NCI-H526 treated with DMSO at 0.1 percent for 48 hours (cell line): ENCODE data around the gene NCAPH2.

Experiments used
- DNase-seq: peaks from one replicate; lab custom pipeline; 2025; lab: John Stamatoyannopoulos, UW

NCAPH2 gene

DNA sequence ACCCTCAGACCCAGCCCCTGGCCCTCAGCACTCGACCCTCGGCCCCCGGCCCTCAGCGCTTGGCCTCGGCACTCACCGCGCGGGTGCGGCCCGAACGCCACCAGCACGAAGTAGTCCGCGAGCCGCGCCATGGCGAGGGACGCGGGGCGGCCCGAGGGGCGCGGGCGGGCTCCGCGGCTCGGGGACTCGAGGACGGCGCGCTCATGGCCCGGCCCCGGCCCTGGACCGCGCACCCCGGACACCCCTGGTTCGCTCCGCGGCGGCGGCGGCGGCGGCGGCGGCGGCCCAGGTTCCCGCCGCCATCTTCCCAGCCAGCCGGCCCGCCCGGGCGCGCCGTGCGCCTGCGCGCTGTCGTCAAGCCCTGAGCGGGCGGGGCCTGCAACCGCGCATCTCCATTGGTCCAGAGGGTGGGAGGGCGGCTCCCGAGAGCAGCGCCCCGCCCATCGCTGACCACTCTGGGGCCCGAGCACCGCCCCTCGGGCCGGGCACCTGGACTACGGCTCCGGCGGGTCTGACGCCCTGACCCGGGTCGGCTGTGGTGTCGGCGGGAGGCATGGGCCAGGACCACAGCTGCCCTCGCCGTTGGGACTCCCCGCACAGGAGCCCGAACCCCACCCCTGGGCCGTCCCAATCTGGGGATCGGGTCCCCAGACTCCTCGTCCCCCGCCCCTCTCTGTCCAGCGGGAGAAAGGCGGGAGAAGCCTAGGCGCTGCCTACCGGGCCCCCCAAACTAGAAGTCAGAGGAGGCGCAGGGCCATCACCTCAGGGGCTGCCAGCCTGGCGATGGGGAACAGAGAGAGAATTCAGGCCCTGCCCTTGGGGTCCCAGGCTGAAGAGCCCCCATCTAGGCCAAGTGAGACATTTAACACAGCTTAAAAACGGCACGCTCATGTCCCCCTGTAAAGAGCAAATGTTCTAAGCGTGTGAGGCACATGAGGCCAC is 33.0 kb upstream of the NCAPH2 start, which contains the start of gene SBF1:
SBF1 (minus strand) TSS at position 326 of the 942 bp plus-strand sequence; CDS start at position 131, 195 bp downstream.
- peak; percentile 53 for DNase-seq

GRCh38 chr22:50475652-50476002 is 32.4 kb upstream of the NCAPH2 start:
- DNase-seq, result no peak

GRCh38 chr22:50476868-50477267 is 31.2 kb upstream of the NCAPH2 start:
- no peak for DNase-seq

DNA sequence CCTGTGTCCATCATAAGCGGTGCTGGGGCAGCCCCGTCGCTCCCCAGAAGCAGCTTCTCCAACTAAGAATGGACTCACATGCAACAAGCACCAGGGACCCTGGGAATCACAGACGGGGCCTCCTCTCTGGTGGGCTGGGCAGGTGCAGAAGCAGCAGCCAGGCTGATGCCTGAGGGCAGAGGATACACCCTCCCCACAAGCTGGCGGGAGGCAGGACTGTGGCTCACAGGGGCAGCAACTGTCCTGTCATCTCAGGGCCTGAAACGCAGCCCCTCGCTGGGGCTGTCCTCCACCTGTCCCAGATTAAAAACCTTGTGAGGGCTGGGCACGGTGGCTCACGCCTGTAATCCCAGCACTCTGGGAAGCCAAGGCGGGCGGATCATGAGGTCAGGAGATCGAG is 30.1 kb upstream of the NCAPH2 start:
- no peak for DNase-seq

- no peak for DNase-seq
Measured at GRCh38 chr22:50479721-50480120, 28.3 kb upstream of the NCAPH2 start.

DNA sequence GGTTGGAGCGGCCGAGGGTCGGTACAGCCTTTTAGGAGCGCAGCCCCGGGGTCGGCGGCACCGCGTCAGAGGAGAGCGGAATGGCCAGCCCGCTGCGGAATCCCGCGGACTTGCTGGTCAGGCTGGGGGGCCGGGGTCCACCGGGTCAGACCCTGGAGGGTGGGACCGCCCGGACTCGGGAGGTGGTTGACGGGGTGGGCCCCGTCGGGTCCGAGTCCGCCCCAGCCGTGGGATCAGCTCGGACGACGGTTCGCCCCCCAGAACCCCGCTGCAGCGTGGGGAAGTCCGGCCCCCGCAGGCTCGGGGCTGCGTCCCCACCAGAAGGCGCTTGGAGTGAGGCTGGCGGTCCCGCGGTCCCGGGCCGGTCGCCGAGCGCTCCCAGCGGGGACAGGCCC is 27.0 kb upstream of the NCAPH2 start:
- DNase-seq, result no peak

DNA sequence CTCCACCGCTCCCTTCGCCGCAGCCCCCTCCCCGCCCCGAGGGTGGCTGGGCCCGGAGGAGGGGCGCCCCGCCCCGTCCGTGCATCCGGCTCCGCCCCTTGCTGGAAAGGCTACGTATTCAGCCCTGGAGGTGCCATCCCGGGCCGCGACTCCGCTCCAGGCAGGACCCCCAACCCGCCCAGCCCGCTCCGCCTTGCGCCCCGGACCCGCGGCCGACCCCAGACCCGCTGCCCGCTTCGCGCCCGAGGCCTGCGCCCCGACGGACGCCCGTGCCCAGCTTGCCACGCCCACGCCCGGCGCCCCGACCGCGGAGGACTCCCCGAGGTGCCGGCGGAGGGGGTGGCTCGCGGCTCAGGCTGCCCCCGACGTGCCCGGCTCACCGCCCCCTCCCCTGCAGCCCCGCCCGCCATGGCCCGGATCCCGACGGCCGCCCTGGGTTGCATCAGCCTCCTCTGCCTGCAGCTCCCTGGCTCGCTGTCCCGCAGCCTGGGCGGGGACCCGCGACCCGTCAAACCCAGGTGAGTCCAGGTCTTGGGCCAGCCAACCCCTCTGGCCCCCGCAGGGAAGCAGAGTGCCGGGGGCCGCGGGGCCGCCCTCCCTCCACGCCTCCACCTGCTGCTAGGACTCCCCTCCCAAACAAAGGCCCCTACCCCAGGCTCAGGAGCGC is 26.5 kb upstream of the NCAPH2 start, which contains the start of gene ADM2:
ADM2 (plus strand) TSS at position 104 of the 667 bp plus-strand sequence; CDS start at position 409, 305 bp downstream.
- no peak for DNase-seq

DNA sequence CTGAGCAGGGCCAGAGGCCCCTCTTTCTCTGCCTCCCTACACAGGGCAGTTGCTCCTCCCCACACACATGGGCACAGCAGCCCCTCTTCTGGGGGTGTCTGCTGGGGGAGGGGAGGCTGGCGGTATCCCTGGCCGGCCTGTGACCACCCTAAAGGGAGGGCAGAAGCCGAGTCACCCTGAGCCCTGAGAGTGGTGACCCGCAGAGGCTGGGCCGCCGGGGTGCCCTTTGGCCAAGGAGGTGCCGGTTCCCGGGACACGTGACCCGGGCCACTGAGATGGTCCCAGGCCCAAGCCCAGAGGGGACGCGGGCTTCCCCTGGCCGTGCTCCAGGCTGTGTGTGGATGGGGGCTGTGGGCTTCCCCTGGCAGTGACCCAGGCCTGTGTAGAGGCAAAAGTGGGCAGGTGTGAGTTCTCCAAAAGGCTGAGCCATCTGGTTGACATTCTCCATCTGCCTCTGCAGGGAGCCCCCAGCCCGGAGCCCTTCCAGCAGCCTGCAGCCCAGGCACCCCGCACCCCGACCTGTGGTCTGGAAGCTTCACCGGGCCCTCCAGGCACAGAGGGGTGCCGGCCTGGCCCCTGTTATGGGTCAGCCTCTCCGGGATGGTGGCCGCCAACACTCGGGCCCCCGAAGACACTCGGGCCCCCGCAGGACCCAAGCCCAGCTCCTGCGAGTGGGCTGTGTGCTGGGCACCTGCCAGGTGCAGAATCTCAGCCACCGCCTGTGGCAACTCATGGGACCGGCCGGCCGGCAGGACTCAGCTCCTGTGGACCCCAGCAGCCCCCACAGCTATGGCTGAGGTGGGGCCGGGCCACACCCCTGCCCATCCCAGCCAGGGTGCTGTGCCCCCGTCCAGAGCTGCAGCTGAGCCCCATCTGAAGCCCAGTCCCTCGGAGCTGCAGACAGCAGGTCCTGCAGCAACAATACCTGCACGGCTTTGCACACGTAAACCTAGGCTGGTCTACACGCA is 25.6 kb upstream of the NCAPH2 start:
- no peak for DNase-seq

DNA sequence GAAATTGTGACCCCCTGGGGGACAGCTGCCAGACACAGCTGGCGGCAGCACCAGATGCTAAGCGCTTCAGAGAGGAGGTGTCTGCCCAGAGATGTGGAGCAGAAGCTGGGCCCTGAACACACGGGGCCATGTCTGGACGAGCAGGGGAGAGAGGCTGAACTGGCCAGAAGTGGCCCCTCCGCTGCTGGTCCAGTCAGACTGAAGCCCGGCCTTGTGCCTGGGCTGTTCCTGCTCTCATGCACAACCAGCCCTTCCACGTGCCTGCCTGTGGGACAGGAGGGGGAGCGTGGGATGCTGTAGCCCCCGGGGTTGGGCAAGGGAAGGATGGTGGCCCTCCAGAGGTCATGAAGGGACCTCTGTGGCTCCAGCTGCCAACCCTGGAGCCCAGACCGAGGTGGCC is 24.9 kb upstream of the NCAPH2 start:
- DNase-seq, result no peak

DNA sequence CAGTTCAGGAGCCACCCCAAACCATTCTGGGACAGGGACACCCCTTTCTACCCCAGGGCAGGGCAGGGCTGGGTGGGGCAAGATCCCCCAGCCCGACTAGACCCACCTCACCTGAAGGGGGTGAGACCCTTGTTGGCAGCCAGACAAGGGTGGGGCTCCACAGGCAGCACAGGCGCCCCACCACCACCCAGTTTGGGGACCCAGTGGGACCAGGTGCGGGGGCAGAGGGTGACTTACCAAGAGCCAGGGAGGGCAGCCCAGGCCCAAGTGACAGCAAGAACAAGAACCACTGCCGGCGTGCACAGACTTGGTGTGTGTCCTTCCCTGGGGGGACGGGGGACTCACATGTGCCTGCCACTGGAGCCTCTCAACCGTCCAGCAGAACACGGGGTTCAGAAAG is 24.5 kb upstream of the NCAPH2 start:
- DNase-seq, result no peak

- DNase-seq, result no peak
Measured at GRCh38 chr22:50483977-50484853, 23.8 kb upstream of the NCAPH2 start.

- no peak for DNase-seq
Measured at GRCh38 chr22:50485221-50486131, 22.5 kb upstream of the NCAPH2 start.

DNA sequence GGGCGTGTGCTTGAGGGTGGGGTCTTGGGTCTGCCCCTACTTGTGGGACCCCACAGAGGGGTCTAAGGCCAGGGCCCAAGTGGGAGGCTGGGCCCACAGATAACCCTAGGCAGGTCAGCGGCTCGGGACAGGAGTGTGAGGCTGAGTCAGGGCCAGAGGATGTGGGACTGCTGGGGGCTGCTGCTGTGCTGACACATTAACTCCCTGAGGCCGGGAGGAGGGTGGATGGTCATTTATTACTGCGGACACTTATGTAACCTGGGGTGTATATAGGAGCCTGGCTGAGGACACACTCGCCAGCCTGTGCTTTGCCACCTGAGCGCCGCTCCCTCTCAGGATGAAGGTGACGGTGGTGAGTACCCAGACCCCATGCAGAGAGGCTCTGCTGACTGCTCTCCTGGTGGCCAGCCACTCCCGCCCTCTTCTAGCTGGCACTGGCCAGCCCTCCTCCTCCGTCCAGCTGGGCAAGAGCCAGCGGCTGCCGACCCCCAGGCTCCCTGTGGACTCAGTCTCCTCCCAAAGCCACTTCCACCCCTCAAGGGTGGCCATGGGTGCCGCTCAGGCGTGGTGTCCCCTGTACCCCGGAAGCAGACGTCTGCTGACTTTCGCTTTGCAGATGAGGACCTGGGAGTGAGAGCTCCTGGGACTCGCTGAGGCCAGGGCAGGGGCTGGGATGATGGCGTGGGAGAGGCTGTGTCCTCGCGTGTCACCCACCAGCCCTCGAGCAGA is 21.3 kb upstream of the NCAPH2 start, which contains the start of gene MIOX:
MIOX (plus strand) TSS at position 299 of the 729 bp plus-strand sequence; CDS start at position 338, 39 bp downstream.
- DNase-seq, result no peak

DNA sequence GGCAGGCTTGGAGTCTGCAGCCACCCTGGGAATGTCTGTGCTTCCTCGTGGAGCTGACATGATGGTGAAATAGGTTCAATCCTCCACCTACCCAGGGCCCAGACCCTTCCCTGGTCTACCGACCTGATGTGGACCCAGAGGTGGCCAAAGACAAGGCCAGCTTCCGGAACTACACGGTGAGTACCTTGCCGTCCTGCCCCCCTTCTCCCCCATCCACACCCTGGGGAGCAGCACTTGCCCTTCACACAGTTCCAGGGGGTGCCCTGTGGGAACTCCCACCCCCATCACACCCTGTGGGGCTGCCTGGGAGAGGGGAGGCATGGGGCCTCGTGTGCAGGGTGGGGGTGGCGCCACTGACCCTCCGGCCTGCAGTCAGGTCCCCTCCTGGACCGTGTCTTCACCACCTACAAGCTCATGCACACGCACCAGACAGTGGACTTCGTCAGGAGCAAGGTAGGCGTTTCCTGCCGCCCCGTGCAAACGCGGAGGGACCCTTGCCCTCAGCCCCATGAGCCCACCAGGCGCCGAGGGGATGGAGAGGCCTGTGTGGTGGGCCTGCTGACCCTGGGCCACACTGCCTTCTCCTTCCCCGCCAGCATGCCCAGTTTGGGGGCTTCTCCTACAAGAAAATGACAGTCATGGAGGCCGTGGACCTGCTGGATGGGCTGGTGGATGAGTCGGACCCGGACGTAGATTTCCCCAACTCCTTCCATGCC is 20.6 kb upstream of the NCAPH2 start:
- DNase-seq, result no peak

DNA sequence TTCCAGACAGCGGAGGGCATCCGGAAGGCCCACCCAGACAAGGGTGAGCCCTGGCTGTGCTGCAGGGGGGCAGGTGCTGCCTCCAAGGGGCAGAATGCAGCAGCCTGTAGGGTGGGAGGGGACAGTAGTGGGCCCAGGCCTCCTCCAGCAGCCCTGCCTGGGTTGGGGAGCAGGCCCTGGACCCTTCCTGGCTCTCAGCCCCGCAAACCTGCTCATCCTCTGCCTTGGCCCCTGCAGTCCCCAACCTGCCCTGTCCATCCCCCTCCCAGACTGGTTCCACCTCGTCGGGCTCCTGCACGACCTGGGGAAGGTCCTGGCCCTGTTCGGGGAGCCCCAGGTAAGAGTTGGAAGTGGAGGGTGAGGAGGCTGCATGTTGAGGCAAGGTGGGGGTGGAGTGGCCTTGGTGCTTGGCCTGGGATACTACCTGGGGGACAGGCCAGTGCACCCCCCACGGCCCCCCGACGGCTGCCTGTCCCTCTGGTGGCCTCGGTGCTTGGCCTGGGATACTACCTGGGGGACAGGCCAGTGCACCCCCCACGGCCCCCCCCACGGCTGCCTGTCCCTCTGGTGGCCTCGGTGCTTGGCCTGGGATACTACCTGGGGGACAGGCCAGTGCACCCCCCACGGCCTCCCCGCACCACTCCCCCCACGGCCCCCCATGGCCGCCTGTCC is 19.9 kb upstream of the NCAPH2 start:
- no peak for DNase-seq

DNA sequence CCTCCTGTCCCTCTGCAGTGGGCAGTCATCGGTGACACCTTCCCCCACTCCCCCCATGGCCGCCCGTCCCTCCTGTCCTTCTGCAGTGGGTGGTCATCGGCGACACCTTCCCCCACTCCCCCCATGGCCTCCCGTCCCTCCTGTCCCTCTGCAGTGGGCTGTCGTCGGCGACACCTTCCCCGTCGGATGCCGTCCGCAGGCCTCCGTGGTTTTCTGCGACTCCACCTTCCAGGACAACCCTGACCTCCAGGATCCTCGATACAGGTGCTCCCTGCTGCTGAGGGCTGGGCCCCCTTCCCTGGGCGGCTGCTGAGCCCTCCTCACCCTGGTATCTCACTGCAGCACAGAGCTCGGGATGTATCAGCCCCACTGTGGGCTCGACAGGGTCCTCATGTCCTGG is 19.1 kb upstream of the NCAPH2 start:
- DNase-seq, result no peak

DNA sequence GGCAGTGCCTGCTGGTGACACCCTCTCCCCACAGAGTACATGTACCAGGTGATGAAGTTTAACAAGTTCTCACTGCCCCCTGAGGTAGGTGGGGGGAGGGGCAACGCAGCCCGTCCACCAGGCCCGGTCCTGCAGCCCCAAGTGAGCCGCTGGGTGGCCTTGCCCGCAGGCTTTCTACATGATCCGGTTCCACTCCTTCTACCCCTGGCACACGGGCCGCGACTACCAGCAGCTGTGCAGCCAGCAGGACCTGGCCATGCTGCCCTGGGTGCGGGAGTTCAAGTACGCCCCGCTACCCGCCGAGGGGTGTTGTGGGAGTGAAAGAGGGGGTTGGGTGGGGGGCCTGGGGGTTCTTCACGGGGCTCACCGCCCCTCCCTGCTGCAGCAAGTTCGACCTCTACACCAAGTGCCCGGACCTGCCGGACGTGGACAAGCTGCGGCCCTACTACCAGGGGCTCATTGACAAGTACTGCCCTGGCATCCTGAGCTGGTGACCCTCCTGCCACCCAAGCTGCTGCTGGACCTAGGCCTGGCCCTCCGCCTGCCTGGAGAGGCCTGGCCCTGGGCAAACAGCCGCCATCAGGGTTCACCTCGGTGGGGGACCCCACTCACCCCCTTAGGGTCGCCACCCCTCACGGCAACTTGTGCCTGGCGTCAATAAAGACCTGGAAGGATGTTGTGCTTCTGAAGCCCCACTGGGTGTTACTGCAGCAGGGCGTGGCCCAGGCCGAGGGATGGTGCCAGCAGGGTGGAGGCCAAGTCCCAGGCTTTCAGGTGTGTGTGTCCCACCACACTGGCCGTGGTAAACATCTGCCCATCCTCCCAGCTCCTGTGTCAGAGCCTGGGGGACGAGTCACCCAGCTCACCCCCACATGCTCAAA is 18.4 kb upstream of the NCAPH2 start:
- no peak for DNase-seq
